Stimulated activated CD4-positive, alpha-beta T cell treated with anti-CD3 and anti-CD28 coated beads, Interleukin-2, amount 100 ng/mL, for 48 hours (primary cell): ENCODE results near the gene ZNF385D.
"Not testable (repeated sequence)": the region's sequence is repeated elsewhere in the genome, so short reads cannot be mapped to it uniquely, and the experiment has no call there.

ENCODE experiments used
- DNase-seq, 2 donors: peaks; one replicate each; pipeline ENCODE4 v3.0.0-alpha.2; 2020

The ZNF385D gene

DNA sequence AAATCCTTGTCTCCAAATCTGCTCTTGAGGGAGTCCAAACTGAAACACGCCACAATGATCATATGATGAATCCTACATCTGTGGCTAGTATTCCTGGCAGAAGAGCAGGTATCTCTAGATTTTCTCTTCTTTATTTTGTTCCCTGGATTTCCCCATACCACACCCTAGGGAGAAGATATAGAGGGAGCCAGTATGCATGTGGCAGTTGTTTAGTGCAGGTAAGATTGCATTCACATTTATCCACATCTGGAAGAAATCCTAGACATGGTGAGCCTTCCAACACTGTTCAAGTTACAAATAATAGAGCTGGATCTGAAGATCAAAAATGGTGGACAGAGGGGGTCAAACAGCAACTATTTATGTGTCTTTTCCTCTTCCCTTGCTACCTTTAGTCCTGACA lies 316.7 kb downstream of the ZNF385D start:
- DNase-seq, result no peak

DNA sequence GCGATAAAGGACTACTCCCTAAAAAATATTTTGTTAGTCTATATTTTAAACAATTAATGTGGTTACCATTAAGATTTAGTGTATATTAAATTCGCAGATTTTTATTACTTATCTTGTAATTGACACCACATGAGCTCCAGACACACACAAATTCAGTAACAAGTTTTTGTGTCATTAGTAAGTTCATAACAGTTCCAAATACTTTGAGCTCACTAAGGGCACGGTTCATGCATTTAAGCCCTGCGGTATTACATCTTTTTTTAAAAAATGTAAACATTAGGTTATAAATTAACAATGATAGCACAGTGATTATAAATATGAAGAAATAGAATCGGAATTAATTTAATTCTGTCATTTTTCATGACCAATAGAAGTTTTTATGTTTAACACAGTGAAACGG lies 317.3 kb downstream of the ZNF385D start:
- no peak for DNase-seq

DNA sequence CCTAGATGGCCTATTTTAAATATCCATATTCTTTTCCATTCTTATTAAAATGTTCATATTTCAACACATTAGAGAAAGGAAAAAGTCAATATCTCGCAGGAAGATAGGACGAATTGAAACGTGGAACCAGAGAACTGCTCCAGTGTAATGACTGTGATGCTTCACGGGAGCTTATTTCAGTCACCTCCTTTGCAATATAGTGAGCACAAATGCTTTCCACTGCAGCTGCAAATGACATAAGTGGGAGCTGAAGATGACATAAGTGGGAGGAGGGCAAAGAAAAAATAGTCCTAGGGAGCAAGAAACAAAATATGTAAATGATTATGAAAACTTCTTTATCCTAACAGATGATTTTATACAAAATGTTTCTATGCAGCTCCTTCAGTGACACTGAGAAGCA lies 324.1 kb downstream of the ZNF385D start:
- DNase-seq, result no peak

DNA sequence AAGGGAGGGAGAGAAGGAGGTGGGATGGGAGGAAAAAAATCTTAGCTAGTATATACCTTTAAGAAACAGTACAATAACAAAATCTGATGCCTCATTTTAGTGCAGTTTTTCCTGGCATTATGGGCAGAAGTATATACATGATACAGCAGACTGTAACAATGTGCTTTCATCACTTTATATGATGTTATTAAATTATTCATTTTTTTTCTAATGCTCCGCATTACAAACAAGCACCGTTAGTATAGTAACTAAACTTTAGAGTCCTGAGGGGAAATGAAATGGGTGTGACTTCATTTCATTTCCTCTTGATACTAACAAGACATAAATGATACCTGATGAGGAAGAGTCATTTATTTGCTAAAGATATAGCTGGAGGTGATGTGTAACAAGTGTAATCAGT lies 325.3 kb downstream of the ZNF385D start:
- DNase-seq, result no peak

DNA sequence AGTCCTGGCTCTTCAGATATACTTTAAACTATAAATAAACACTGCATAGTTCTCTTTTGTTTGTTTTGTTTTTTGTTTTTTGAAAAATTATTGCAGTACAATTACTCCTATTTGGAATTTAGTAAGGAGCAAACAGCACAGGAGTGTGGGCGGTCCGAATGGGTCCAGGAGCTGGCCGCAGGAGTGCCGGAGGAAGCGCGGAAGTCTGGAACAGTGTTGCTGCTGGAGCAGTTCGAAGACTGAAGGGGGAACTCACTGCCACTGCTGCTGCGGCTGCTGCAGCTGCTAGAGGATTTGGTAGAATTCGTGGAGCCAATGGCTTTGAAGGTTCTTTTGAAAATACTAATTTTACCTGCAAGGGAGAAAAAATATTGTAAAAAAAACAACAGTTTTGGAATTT lies 329.9 kb downstream of the ZNF385D start:
- DNase-seq, result no peak

DNA sequence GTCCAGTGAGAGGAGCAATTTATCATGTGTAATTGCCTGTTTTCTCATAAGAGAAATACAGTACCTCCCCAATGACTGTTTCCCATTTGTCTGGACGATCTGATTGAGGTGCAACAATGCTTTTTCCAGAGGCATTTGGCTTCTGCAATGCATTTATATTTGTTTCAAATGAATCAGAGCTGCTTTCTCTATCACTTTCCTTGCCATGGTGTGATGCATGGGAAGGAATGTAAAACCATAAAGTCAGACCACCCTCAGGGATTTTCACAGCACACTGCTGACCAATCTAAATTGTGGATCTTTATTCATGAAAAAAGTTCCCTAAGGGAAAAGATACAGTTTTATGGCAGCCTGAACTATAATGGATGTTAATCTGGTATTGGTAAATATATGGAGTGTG lies 333.0 kb downstream of the ZNF385D start:
- DNase-seq, result no peak

DNA sequence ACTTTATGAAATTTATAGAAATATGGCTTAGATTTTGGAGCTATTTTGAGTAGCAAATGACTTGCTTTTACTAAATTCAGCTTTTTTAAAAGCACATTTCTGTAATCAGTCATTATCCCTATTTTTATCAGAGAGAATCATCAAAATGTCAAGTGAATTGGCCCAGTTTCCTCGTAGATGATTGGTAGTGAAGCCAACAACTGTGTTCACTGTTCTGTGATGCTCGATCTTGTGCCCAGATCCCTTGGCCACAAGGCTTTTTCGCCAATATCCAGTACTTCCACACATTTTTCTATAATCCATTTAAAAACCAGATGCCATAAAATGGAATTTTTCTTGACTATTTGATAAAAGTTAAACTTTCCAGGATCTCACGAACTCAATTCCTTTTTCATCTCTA lies 336.5 kb downstream of the ZNF385D start:
- DNase-seq, result no peak

DNA sequence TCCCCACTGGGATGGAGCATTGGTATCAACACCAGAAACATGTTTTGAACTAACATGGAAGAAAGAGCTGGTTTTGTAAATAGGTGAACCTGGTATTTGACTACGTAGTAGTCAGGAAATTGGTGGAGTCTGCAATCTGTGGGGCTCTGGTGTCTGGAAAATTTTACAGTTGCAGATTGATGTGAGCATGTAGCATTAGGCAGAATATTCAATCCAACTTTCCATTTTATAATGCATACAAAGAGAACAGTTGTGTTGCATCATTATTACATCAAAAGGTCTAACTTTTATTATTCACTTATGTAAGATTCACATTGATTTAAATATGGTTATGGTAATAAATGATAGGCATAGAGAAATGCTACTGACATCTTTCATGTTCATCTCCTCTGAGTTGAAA lies 340.0 kb downstream of the ZNF385D start:
- no peak for DNase-seq

DNA sequence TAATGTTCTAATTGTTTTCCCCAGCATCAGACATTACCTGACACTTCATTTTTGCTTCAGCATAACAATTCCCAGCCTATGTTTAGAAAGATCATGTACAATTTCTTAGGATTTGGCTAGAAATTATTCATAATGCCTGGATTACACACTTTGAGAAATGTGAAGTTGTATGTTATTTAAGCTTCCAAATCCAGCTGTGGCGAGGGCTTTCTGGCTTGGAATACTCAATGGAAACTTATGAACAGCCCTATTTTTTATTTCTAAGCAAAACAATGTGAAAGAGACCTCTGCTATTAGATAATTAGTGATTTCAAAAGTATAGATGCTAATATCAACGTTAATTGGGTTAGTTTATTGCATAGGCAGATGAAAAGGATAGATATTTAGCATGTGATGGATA lies 341.6 kb downstream of the ZNF385D start:
- no peak for DNase-seq

DNA sequence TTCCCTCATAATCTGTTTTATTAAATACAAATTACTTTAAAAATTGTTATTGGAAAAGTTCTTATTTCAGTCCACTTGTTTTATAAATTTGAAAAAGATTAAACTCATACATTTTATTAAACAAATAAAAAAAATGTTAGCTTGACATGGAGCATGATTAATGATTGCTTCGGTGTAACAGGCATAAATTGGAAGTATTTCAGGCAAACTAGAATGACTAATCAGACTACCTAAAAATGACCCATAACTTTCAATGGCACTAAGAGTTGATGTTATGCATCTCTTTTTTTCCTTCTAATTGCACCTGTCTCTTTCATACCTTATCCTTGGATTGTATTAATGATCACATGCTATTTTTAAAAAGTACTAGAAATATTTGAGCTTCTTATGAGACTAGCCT lies 343.3 kb downstream of the ZNF385D start:
- DNase-seq, result no peak

DNA sequence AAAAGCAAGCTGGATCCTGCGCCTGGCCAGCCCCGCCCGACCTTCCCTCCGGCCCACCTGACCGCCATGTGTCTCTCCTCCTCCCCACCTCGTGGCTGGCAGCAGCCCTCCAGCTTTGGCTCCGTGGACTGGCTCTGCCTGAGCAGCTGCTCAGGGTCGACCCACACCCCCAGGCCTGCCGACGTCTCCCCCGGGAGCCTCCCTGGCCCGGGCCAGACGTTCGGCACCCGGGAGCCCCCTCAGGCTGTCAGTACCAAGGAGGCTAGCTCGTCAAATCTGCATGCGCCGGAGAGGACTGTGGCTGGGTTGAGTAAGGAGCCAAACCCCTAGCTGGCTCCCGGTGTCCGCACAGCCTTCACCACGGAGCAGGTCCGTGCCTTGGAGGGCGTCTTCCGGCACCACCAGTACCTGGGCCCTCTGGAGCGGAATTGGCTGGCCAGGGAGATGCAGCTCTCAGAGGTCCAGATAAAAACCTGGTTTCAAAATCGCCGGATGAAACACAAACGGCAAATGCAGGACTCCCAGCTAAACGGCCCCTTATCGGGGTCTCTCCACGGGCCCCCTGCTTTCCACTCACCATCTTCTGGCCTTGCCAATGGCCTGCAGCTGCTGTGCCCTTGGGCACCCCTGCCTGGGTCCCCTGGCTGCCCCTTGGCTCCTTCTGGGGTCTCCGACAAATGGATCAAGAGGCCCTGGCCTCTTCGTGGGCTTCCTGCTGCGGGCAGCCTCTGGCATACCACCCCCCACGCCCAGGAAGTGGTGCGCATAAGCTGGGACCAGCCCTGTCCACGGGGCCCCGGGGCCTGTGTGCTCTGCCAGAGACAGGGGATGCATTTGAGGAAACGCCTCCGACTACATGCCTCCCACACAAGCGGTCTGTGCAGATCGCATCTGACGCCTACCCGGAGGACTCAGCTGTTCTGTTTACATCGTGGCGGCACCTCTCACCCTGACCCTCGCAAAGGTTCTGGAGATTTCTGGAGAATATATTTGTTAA lies 345.0 kb downstream of the ZNF385D start:
- DNase-seq, result no peak

DNA sequence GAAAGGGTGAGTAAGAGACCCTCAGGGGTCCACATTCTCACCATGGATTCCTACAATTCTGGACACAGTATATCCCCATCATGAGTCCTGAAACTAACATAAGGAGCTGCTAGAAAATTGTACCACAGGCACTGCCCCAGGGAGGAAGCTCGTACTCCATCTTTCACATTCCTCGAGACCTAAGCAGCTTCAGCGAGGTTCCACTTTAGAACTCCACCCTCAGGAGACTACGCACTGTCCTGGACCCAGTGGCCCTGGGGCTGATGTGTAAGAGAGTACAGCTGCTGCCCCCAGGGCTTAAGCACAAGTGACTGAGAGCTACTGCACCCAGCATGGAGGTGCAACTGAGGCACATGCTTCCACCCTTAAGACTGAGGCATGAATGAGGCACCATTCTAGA lies 352.5 kb downstream of the ZNF385D start:
- no peak for DNase-seq

DNA sequence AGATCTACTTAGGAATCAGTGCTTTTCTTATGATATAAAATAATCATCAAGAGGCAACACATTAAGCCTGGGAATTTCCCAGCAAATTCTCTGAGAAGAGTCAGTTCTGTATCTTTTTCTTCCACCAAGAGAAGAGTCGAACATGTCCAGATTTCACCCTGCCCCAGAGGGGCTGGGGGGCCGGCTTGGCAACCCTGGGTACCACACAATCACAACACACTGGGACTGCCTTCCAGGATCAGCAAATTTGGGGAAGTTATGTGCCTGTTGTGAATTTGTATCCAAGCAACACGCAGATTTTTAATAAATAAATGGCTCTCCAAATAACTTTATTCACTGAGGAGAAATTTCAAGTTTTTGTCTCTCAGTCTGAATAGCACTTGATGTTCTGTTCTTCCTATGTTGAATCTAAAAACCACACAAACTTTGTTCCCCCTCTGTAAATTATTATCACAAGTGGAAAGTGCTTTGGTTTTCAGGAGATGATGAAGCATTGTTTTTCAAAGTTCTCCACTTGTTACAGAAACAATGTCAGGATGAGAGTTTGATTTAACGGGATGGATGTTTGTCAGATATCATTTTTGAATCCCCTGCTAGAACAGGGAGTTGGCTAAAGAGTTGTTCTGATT lies 357.2 kb downstream of the ZNF385D start:
- no peak for DNase-seq

DNA sequence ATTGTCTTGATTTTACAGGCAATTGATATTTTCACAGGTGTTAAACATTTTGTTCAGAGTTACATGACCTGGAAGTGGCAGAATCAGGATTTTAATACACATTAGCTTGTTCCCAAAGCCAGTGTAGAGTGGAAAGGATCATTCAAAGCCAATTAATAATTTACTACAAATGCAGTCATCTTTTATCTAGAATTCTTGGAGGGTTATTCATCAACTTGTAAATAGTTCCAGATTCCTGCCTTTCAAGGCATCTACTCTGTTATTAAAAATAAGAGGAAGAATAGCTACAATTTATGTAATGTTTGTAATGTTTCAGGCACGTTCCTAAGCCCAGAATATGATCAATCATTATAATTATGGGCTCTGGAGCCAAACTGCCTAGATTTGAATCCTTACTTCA lies 358.5 kb downstream of the ZNF385D start:
- DNase-seq, result no peak

DNA sequence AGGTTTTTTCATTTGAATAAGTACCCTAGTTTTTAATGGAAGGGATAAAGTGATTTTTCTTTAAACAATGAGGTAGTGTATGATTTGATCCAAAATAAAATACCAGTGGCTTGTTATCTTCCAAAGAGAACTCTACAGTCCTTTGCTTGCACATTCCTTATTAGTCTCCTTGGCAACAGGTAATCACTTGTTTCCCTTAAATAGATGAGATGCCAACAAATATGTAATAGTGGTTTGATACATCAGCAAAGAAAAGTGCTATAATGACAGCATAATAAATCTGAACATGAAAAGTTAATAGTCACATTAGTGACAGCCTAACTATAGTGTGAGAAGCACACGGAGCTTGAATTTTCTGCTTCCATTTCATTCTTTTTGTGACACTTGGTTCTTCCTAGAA lies 360.2 kb downstream of the ZNF385D start:
- no peak for DNase-seq

DNA sequence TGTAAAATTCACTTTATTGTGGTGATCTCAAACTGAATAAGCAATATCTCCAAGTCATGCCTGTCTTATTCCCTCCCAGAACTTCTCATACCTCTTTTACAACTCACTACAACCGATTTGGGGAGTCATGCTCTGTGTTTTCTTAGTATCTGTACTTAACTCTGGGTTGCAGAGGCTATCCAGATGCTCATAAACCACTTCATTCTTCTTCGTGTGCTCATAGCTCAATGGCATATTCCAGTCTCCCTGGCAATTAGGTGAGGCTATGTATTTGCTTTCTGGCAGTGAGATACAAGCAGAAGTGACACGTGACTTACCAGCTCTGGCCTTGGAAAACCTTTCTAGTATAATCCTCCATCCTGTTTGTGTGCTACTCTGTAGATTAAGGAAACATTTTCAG lies 360.9 kb downstream of the ZNF385D start:
- DNase-seq, result no peak

DNA sequence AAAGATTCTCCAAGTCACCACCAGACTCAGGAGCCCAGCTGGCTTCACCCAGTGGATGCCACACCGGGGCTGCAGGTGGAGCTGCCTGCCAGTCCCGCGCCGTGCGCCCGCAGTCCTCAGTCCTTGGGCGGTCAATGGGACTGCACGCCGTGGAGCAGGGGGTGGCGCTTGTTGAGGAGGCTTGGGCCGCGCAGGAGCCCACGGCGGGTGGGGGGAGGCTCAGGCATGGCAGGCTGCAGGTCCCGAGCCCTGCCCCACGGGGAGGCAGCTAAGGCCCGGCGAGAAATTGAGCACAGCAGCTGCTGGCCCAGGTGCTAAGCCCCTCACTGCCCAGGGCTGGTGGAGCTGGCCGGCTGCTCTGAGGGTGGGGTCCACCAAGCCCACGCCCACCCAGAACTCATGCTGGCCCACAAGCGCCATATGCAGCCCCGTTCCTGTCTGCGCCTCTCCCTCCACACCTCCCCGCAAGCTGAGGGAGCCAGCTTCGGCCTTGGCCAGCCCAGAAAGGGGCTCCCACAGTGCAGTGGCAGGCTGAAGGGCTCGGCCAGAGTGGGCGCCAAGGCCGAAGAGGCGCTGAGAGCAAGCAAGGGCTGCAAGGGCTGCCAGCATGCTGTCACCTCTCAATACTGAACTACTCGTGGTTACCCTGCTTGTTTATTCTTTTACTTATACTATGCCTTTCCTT lies 363.7 kb downstream of the ZNF385D start:
- DNase-seq, result not testable (repeated sequence)

DNA sequence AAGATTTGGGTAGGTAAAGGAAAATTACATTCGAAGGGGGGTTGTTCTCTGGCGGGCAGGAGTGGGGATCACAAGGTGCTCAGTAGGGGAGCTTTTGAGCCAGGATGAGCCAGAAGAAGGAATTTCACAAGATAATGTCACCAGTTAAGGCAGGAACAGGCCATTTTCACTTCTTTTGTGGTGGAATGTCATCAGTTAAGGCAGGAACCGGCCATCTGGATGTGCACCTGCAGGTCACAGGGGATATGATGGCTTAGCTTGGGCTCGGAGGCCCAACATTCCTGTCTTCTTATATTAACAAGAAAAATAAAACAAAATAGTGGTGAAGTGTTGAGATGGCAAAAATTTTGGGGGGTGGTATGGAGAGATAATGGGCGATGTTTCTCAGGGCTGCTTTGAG lies 373.0 kb downstream of the ZNF385D start:
- not testable (repeated sequence) for DNase-seq

DNA sequence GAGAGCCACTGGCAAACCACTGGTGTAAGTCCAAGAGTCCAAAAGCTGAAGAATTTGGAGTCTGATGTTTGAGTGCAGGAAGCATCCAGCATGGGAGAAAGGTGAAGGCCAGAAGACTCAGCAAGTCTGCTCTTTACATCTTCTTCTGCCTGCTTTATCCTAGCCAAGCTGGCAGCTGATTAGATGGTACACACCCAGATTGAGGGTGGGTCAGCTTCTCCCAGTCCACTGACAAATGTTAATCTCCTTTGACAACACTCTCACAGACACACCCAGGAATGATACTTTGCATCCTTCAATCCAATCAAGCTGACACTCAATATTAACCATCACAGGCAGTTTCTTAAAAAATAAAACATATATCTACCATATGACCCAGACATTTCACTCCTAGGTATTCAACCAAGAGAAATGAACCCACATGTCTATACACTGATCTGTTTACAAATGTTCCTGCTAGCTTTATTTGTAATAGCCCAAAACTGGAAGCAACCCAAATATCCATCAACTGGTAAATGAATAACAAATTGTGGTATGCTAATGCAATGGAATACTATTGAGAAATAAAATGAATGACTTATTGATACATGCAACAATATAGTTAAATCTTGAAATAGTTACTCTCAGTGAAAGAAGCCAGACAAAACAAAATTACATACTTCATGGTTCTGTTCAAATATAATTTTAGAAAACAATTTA lies 373.8 kb downstream of the ZNF385D start:
- no peak for DNase-seq

DNA sequence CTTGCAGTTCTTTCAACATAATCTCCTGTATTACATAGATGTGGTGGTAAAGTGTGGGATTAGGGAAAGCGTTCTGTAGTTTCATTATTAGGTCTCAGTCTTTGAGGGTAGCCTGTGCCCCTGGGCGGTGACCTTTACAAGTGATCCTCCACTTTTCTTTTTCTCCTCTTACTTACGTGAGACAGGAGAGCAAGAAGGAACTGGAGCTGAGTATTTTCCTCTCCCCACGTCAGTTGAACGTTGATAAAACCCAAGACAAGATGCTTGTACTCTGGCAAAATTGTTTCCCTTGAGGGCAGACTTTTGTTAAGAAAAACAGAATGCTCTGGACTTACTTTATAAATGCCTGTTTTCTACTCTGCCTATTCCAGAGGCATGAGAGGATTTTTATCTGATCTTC lies 378.7 kb downstream of the ZNF385D start:
- no peak for DNase-seq
